K562 (cell line): ENCODE measurements around the gene CTXN1. TPM values are rescaled to one million over a fixed set of nuclear protein-coding genes. Genes with fewer than 3 reads are reported as not detected.
A peak's percentile ranks its signal among the peaks of the same experiment; 100 is the strongest.
"Not testable (repeated sequence)": the region's sequence is repeated elsewhere in the genome, so short reads cannot be mapped to it uniquely, and the experiment has no call there.

Experiments
- ATAC-seq: fragments of 200-7000 bp; cut with Tn5 transposase; 3 replicates; pipeline ENCODE4 v1.9.1; 2020; ENCODE audit warnings: moderate library complexity
- BruUV-seq: library from RNA; stranded (reverse); fragments of 400-500 nt; replicated peaks from 2 replicates; lab custom pipeline; 2021; lab: Mats Ljungman, UMichigan
- CTCF ChIA-PET: fragments of 300-600 bp; formaldehyde crosslinking; extraction: SDS; loops from one replicate; lab custom pipeline; 2021; ENCODE audit warnings: low intra/inter-chr PET ratio; lab: Yijun Ruan, JAX
- POLR2A ChIA-PET: fragments of 300-600, 350-650 bp; sonication (Branson Sonifier 250); formaldehyde crosslinking; extraction: SDS; loops from one replicate; lab custom pipeline; 2021; ENCODE audit warnings: antibody characterized with exemption, inconsistent platforms; lab: Yijun Ruan, JAX
- DNase-seq, 4 experiments: peaks; one replicate each; pipeline versions ENCODE4 v3.0.0 to v3.0.0-alpha.2; 2011 to 2018; ENCODE audit warnings: low spot score in 3 of 4, mixed read lengths in 3 of 4; ENCODE audit errors: extremely low read depth in 1 of 4
- FAIRE-seq: peaks from 2 replicates; lab custom pipeline; 2011; peaks lifted over from hg19 to GRCh38; lab: Jason Lieb, UNC
- H2AFZ ChIP-seq: 2 replicates; pipeline ENCODE4 v1.6.0; 2011; ENCODE audit warnings: low read depth, low read length, control low read depth, inconsistent platforms
- H3K27ac ChIP-seq: fragments of 200-600 bp; 3 replicates; pipeline ENCODE4 v1.8.0; 2011; ENCODE audit warnings: low read depth, mild to moderate bottlenecking, control low read depth, inconsistent platforms, low read length, moderate library complexity, mixed read lengths; ENCODE audit errors: extremely low read depth
- H3K27me3 ChIP-seq, 2 experiments: fragments of 300-600 bp in 1 of 2; 2 replicates in 1 of 2; 3 replicates in 1 of 2; pipeline versions ENCODE4 v1.6.0 to v1.8.0; 2011; ENCODE audit warnings: inconsistent platforms in 2 of 2, low read length in 2 of 2, mild to moderate bottlenecking in 1 of 2, mixed read lengths in 1 of 2, moderate library complexity in 1 of 2; ENCODE audit not compliant: control insufficient read depth in 2 of 2, insufficient read depth in 2 of 2
- H3K36me3 ChIP-seq: fragments of 300-600 bp; 3 replicates; pipeline ENCODE4 v1.8.0; 2011; ENCODE audit warnings: mild to moderate bottlenecking, low read length, inconsistent platforms; ENCODE audit not compliant: control insufficient read depth, insufficient read depth
- H3K4me1 ChIP-seq, 2 experiments: fragments of 200-600 bp in 1 of 2; replicated peaks in 1 of 2; 2 replicates in 1 of 2; 3 replicates in 1 of 2; pipeline versions ENCODE4 v1.5.1 to v1.8.0; 2011; ENCODE audit warnings: inconsistent platforms in 2 of 2, low read length in 2 of 2, mild to moderate bottlenecking in 1 of 2, mixed read lengths in 1 of 2, moderate library complexity in 1 of 2; ENCODE audit not compliant: control insufficient read depth in 2 of 2, insufficient read depth in 2 of 2
- H3K4me2 ChIP-seq: 2 replicates; pipeline ENCODE4 v1.6.1; 2011; ENCODE audit warnings: low read length, control low read depth, inconsistent platforms, mixed read lengths; ENCODE audit not compliant: insufficient read depth
- H3K4me3 ChIP-seq: fragments of 200-600 bp; sonication (generic), shearing (Covaris generic); 2 replicates; pipeline ENCODE4 v1.5.1; 2016; ENCODE audit warnings: control low read depth, inconsistent platforms
- H3K79me2 ChIP-seq: fragments of 200-600 bp; 3 replicates; pipeline ENCODE4 v1.8.0; 2011; ENCODE audit warnings: low read length, inconsistent platforms; ENCODE audit not compliant: control insufficient read depth, insufficient read depth
- H3K9ac ChIP-seq, 2 experiments: 2 replicates each; pipeline versions ENCODE4 v1.6.0 to v1.6.1; 2011; ENCODE audit warnings: low read depth in 2 of 2, low read length in 2 of 2, control low read depth in 1 of 2, inconsistent platforms in 1 of 2, mild to moderate bottlenecking in 1 of 2, mixed read lengths in 1 of 2; ENCODE audit not compliant: insufficient read depth in 1 of 2
- H3K9me1 ChIP-seq: one replicate; pipeline ENCODE4 v1.6.0; 2011; ENCODE audit warnings: inconsistent platforms, mild to moderate bottlenecking, low read length, moderate library complexity; ENCODE audit not compliant: control insufficient read depth, insufficient read depth
- H3K9me3 ChIP-seq: replicated peaks from 2 replicates; pipeline ENCODE4 v1.5.1; 2011; ENCODE audit warnings: low read depth, low read length, inconsistent platforms; ENCODE audit not compliant: control insufficient read depth, insufficient read depth
- H4K20me1 ChIP-seq: replicated peaks from 2 replicates; pipeline ENCODE4 v1.6.1; 2011; ENCODE audit warnings: low read length, inconsistent platforms, mixed read lengths; ENCODE audit not compliant: control insufficient read depth, insufficient read depth
- ATF3 ChIP-seq, 2 experiments: fragments of 450-650 bp in 1 of 2; sonication (generic) in 1 of 2; formaldehyde crosslinking in 1 of 2; IDR thresholded peaks in 1 of 2; conservative IDR thresholded peaks in 1 of 2; 2 replicates each; pipeline versions ENCODE4 v1.6.1 to v1.8.1; 2016 to 2023; ENCODE audit warnings: mild to moderate bottlenecking in 2 of 2, moderate library complexity in 2 of 2, inconsistent platforms in 1 of 2, missing genetic modification reagents in 1 of 2
- BHLHE40 ChIP-seq: IDR thresholded peaks from 2 replicates; pipeline ENCODE4 v1.6.1; 2011; ENCODE audit warnings: low read length, improper control_type of control experiment
- FOSL1 ChIP-seq: fragments of 200-800 bp; sonication (Bioruptor generic); conservative IDR thresholded peaks from 2 replicates; pipeline ENCODE4 v1.6.1; 2016; ENCODE audit warnings: missing genetic modification characterization, missing compliant biosample characterization
- JUN ChIP-seq, 2 experiments: sonication (generic) in 1 of 2; formaldehyde crosslinking in 1 of 2; IDR thresholded peaks; 2 replicates each; pipeline versions ENCODE4 v1.6.1 to v1.8.0; 2012 to 2022; ENCODE audit warnings: borderline replicate concordance in 2 of 2, mild to moderate bottlenecking in 2 of 2, improper control_type of control experiment in 1 of 2, low read depth in 1 of 2, low read length in 1 of 2, missing genetic modification reagents in 1 of 2
- JUND ChIP-seq, 2 experiments: IDR thresholded peaks; 2 replicates in 1 of 2; 3 replicates in 1 of 2; pipeline ENCODE4 v1.6.1; 2011; ENCODE audit warnings: borderline replicate concordance in 2 of 2, low read depth in 2 of 2, low read length in 2 of 2, improper control_type of control experiment in 1 of 2, missing biosample characterization in 1 of 2, missing genetic modification characterization in 1 of 2, missing genetic modification reagents in 1 of 2
- NR2C2 ChIP-seq, 2 experiments: fragments of 200-800 bp in 1 of 2; sonication (Bioruptor generic) in 1 of 2; sonication (generic) in 1 of 2; formaldehyde crosslinking in 1 of 2; IDR thresholded peaks; 2 replicates each; pipeline versions ENCODE4 v1.6.1 to v1.8.0; 2016 to 2022; ENCODE audit warnings: mild to moderate bottlenecking in 1 of 2, missing compliant biosample characterization in 1 of 2, missing genetic modification characterization in 1 of 2, missing genetic modification reagents in 1 of 2
- PKNOX1 ChIP-seq: fragments of 450-650 bp; IDR thresholded peaks from 2 replicates; pipeline ENCODE4 v1.6.1; 2016
- POLR2H ChIP-seq: IDR thresholded peaks from 2 replicates; pipeline ENCODE4 v1.6.1; 2016; ENCODE audit warnings: missing genetic modification characterization, low read depth, mild to moderate bottlenecking, control low read depth, missing compliant biosample characterization, moderate library complexity
- ZNF384 ChIP-seq: IDR thresholded peaks from 2 replicates; pipeline ENCODE4 v1.6.1; 2012; ENCODE audit warnings: low read depth, low read length, improper control_type of control experiment
- WGBS: fragments of 100-300 bp; shearing (Covaris generic); methylation state at CpG from one replicate; pipeline ENCODE4 v1.1.6; 2016; ENCODE audit warnings: low coverage, mixed read lengths; ENCODE audit not compliant: insufficient coverage; ENCODE audit errors: missing lambda C conversion rate; 5-methylcytosine and 5-hydroxymethylcytosine counted together
- in situ Hi-C: fragments of 300-500 bp; cut with MboI; formaldehyde crosslinking; loops from 4 replicates; pipeline ENCODE4 v1.15.0; 2018; ENCODE audit warnings: inconsistent platforms, mixed read lengths
- intact Hi-C: fragments of 100-400 bp; cut with micrococcal nuclease; formaldehyde crosslinking; loops from 2 replicates; pipeline ENCODE4 v1.14.2; 2022
- polyA plus RNA-seq, 8 experiments: library from polyadenylated mRNA; depleted of rRNA in 4 of 8; stranded (reverse) in 5 of 8; unstranded in 3 of 8; fragments of >200 nt; fragmentation: Nextera tagmentation in 2 of 8; fragmentation: Illumina TruSeq in 1 of 8; extraction: Ambion mirVana in 2 of 8; extraction: Trizol in 1 of 8; gene quantifications; 2 replicates each; pipeline versions ENCODE4 v1.2.1 to v1.2.3, GENCODE V29; 2011 to 2014; ENCODE audit warnings: inconsistent platforms in 1 of 8, missing spikeins in 1 of 8
- total RNA-seq, 7 experiments: library from RNA; depleted of rRNA in 6 of 7; stranded (reverse); fragments of >200 nt in 6 of 7; fragmentation: Illumina TruSeq in 2 of 7; extraction: Trizol in 2 of 7; gene quantifications; 2 replicates each; pipeline versions ENCODE4 v1.2.1 to v1.2.3, GENCODE V29; 2011 to 2021; ENCODE audit warnings: low replicate concordance in 1 of 7

Gene CTXN1
- total and polyA plus RNA-seq, 9 of the 15 experiments (the other 6 are each of a cell fraction or from before 2014, with no cell fraction given) = 0.15 to 37.4 (median 1.8) TPM; not detected in 2

- intact Hi-C loops (no loop called here), in situ Hi-C loops (no loop called here)
- TF ChIP-seq NR2C2 (CRISPR knock-in tag; IDR thresholded peaks at IDR 0.05) (no peak), NR2C2 (tag; IDR thresholded peaks at IDR 0.05) (no peak)
- Histone ChIP-seq H2AFZ (no peak overlapping the region), H3K79me2 (no peaks in the 10 kb centered on the region), H3K9me3 (no peaks in the 10 kb centered on the region), H3K9me1 (no peaks in the 10 kb centered on the region), H3K4me3 (no peak overlapping the region), H3K27me3 (no peaks in the 10 kb centered on the region), H3K27ac (no peak overlapping the region), H3K9ac (no peak overlapping the region), H3K36me3 (peaks cover 78% of the 10 kb centered on the region; the same call in 2 of the 3 replicates), H3K4me2 (no peak overlapping the region), H4K20me1 (peaks cover 21% of the 10 kb centered on the region), H3K4me1 (peaks cover 11 to 67% of the 10 kb centered on the region in 2 experiments)
- 85% methylated on average over 6 of the region's 7 CpGs for WGBS
- no TSS peak for BruUV-seq
- DNase-seq (no peak), FAIRE-seq (no peak), ATAC-seq (no peak)
- ChIA-PET CTCF (no interaction called here), POLR2A (interaction anchor here (0.6 to 3.3 kb wide), 4 partner anchors 10 to 338 kb away, joined by 3 to 27 read pairs (median 4); partner anchors contain the start of gene TIMM44)
These were observed 4.8 kb upstream of the CTXN1 start for GRCh38 chr19:7930765-7931164.

GRCh38 chr19:7930030-7930429 is 4.1 kb upstream of the CTXN1 start:
- H3K79me2 ChIP-seq; H3K4me2 ChIP-seq; H3K9me3 ChIP-seq; ATAC-seq; CTCF ChIA-PET; H3K27me3 ChIP-seq; H3K9me1 ChIP-seq; H3K27ac ChIP-seq; BruUV-seq; H2AFZ ChIP-seq; H3K4me3 ChIP-seq; in situ Hi-C loops; intact Hi-C loops; TF ChIP-seq JUN (CRISPR knock-in tag; IDR thresholded peaks at IDR 0.05; ENCODE audit: borderline replicate concordance); ATF3 (CRISPR knock-in tag; conservative IDR thresholded peaks at IDR 0.05): not testable (repeated sequence)
- POLR2A ChIA-PET = interaction anchor here (0.6 to 3.3 kb wide), 4 partner anchors 9 to 98 kb away, joined by 3 to 27 read pairs (median 4); partner anchors contain the start of gene TIMM44
- FAIRE-seq (peak; percentile 77), DNase-seq (peak in 1 of 4 experiments; percentile 50)
- Histone ChIP-seq H4K20me1 (peaks cover 21% of the 10 kb centered on the region), H3K9ac (0 out of 4 replicates have a peak overlapping the region, but pooled peaks of 1 of the 2 experiments have one; percentile 52), H3K4me1 (peaks cover 11 to 74% of the 10 kb centered on the region in 2 experiments), H3K36me3 (peaks cover 70% of the 10 kb centered on the region; the same call in 2 of the 3 replicates)
- WGBS = 57% methylated on average over 11 of the region's 11 CpGs
- TF ChIP-seq JUN (IDR thresholded peaks at IDR 0.05; ENCODE audit: borderline replicate concordance, low read depth, low read length) (peak; percentile 63; the same call in 1 of the 2 replicates), JUND (IDR thresholded peaks at IDR 0.05; ENCODE audit: borderline replicate concordance, low read depth, low read length) (peak; percentile 83), JUND (tag; IDR thresholded peaks at IDR 0.05; ENCODE audit: borderline replicate concordance, low read depth, low read length) (0 out of 3 replicates have a peak, but pooled peaks have one; percentile 28), ZNF384 (peak; percentile 75), POLR2H (tag) (0 out of 2 replicates have a peak, but pooled peaks have one; percentile 22), PKNOX1 (peak; percentile 37; the same call in 1 of the 2 replicates), BHLHE40 (0 out of 2 replicates have a peak, but pooled peaks have one; percentile 8), FOSL1 (peak; percentile 72), ATF3 (IDR thresholded peaks at IDR 0.05) (peak; percentile 84)
